T-helper 1 cell treated with Interleukin-12 subunit alpha and Interleukin-12 subunit beta and Interleukin-4 antibody, amounts not matched to agents 30 μg/mL and 1 μg/mL, for 36 hours (primary cell): ENCODE results near the gene MPV17L.
"Not testable (repeated sequence)": the region's sequence is repeated elsewhere in the genome, so short reads cannot be mapped to it uniquely, and the experiment has no call there.

Source experiments
- H3K27ac Mint-ChIP-seq: one replicate; pipeline ENCODE4 v1.8.0; 2021; ENCODE audit warnings: mild to moderate bottlenecking, mixed read lengths
- H3K27me3 Mint-ChIP-seq: one replicate; pipeline ENCODE4 v1.8.0; 2021; ENCODE audit warnings: low read depth, mixed read lengths
- H3K36me3 Mint-ChIP-seq: one replicate; pipeline ENCODE4 v1.8.0; 2021; ENCODE audit warnings: low read depth, mixed read lengths
- H3K4me1 Mint-ChIP-seq: one replicate; pipeline ENCODE4 v1.8.0; 2021; ENCODE audit warnings: low read depth, mixed read lengths
- H3K4me3 Mint-ChIP-seq: one replicate; pipeline ENCODE4 v1.8.0; 2021; ENCODE audit warnings: mild to moderate bottlenecking, moderate library complexity, mixed read lengths
- H3K9me3 Mint-ChIP-seq: one replicate; pipeline ENCODE4 v1.8.0; 2021; ENCODE audit warnings: mixed read lengths

MPV17L gene

DNA sequence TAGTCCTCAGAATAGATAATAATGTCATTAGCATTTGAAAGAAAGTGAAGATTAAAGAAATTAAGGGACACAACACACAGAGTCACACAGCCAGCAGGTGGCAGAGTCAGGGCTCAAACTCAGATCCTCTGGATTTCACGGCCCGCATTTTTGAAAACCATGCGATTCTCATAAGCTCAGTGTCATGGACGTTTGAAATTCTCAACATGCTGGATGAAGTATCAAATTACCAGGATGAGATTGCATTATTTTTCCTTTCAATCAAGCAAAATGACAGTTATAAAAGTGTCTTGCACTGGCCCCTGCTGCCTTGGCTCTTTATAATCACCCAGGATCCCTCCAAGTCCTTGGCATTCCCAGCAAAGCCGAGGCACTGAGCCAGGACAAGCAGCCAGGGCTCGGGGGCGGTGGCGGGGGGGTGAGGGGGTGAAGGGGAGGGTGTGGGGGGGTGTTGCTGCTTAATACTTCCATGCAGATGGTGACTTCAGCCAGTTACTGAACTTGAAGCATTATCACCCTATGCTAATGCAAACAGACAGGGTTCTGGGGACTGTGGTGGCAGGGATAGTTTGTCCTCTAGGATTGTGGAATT is 32.2 kb downstream of the MPV17L start:
- no peaks in the 10 kb centered on the region for H3K36me3 Mint-ChIP-seq

DNA sequence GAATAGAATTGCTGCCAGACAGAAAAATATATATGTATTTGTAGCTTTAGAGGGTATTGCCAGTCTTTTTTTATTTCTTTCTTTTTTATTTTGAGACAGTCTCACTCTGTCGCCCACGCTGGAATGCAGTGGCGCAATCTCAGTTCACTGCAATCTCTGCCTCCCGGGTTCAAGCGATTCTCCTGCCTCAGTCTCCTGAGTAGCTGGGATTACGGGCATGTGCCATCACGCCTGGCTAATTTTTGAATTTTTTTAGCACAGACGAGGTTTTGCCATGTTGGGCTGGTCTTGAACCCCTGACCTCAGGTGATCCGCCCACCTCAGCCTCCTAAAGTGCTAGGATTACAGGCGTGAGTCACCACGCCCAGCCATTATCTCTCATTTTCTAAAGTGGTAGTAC is 35.3 kb downstream of the MPV17L start:
- H3K27ac Mint-ChIP-seq, H3K4me3 Mint-ChIP-seq, H3K36me3 Mint-ChIP-seq, H3K9me3 Mint-ChIP-seq: not testable (repeated sequence)
- H3K27me3 Mint-ChIP-seq, result peaks cover 22% of the 10 kb centered on the region
- H3K4me1 Mint-ChIP-seq, result peaks cover 10% of the 10 kb centered on the region

More for the DNA sequence above, 32.2 kb downstream of the MPV17L start:
- H3K9me3 Mint-ChIP-seq, result no peaks in the 10 kb centered on the region
- H3K4me3 Mint-ChIP-seq, result no peak overlapping the region
- peaks cover 3% of the 10 kb centered on the region for H3K27me3 Mint-ChIP-seq
- peaks cover 2% of the 10 kb centered on the region for H3K4me1 Mint-ChIP-seq
- H3K27ac Mint-ChIP-seq, result no peak overlapping the region

DNA sequence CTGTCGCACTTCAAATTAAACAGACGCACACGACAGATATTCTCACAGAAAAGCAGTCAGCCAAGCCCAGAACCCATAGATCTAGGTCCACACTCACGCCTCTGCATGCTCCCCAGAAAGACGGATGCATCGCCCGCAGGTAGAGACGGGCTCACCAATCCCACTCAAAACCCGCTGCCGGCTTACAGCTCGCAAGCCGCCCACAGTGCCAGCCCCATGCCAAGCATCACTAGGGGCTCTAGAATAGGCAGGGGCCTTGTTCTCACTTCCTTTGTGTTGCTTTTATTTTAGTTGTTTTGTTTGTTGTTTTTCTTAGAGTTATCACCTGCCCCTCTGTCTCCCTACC is 38.5 kb downstream of the MPV17L start:
- peaks cover 23% of the 10 kb centered on the region for H3K27me3 Mint-ChIP-seq
- peak overlapping the region; percentile 83 for H3K4me3 Mint-ChIP-seq
- H3K9me3 Mint-ChIP-seq, result no peaks in the 10 kb centered on the region
- H3K27ac Mint-ChIP-seq, result no peak overlapping the region
- no peaks in the 10 kb centered on the region for H3K36me3 Mint-ChIP-seq
- peaks cover 9% of the 10 kb centered on the region for H3K4me1 Mint-ChIP-seq

DNA sequence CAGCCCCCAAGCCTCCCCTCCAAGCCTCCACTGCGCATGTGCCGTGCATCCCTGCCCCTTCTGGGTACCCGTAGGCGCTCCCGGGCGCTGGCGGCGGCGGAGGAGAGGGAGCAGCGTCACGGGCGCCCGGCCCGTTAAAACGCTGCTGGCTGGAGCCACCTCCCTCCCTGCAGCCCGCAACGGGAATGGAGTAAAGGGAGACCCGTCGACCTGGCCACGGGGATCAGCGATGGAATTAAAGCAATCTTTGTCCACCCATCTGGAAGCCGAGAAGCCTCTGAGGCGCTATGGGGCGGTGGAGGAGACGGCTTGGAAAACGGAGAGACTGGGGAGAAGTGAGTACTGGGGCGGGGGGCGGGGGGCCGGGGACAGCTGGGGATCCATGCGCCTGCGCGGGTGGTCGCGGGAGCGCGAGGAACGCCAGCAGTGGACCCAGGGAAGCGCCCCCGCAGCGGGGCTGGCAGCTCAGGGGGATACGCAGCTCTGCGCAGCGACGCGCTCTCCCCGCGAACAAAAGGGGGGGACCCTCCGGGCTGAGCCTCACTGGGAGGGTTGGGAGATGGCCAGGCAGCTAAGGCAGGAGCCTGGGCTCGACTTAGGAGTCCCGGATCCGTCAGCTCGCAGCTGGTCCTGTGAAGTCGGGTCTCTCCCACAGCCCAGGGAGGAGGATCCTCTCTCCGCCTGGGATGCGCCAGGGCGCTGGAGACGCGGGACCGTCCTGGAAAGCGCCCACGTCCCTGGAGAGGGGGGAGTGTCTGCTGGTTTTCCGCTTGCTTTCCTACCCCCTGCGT is 39.1 kb downstream of the MPV17L start, which contains the start of gene BMERB1:
TSS of gene BMERB1 (plus strand) at position 164 of the 791 bp plus-strand sequence. CDS start at position 230, 66 bp downstream.
- Mint-ChIP-seq H3K27ac (no peak within 1 kb of the TSS), H3K9me3 (no peaks in the 10 kb centered on the region), H3K4me3 (peak within 1 kb of the TSS; percentile 83), H3K36me3 (no peaks in the 10 kb centered on the region), H3K27me3 (peaks cover 23% of the 10 kb centered on the region), H3K4me1 (peaks cover 9% of the 10 kb centered on the region)

DNA sequence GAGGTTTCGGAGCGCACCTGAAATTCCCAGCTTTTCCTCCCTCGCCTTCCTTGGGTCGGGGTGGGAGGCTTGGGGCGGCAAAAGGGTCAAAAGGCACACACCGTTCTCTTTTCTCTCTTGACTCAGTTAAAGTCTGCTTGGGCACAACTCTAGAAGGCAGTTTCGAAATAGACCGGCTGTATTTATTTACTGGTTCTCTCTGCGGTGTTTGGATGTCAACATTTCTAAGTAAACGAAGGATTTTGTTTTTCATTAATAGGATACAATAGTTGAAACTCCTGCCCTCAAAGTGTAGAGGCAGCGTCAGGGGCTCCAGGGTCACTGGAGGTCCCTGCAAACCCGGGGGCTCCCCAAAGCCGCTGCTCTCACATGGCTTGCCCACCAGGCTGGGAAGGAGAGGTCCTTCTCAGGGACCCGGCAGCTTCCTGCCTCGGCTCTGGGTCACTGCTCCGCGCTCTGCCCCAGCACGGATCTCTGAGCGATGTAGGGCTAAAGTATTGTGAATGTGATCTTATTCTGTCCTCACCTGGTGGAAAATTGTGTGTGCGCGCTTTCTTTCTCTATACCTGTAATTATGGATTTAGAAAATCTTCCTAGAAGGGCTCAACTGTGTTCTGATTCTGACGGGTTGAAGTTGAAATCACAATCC is 39.8 kb downstream of the MPV17L start:
- H3K4me1 Mint-ChIP-seq, result peaks cover 9% of the 10 kb centered on the region
- peak overlapping the region; percentile 83 for H3K4me3 Mint-ChIP-seq
- H3K27me3 Mint-ChIP-seq, result peaks cover 23% of the 10 kb centered on the region
- H3K27ac Mint-ChIP-seq, result no peak overlapping the region
- H3K36me3 Mint-ChIP-seq, result no peaks in the 10 kb centered on the region
- H3K9me3 Mint-ChIP-seq, result no peaks in the 10 kb centered on the region

DNA sequence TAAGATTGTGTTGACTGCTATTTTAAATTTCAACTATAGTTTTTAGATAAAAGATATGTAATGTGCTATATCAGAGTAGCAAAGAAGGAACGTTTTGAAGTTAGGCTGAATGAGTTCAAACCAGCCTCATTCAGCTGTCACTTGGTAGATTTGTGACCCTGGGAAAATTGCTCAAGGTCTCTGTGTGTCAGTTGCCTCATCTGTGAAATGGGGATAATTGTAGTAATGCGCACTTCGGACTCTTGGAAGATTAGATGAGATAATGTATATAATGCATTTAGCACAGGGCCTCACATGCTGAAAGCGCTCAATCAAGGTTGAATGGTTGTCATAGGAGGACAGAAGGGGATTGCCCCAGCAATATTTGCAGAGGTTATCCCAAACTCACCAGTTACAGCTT is 43.5 kb downstream of the MPV17L start:
- no peaks in the 10 kb centered on the region for H3K9me3 Mint-ChIP-seq
- no peak overlapping the region for H3K27ac Mint-ChIP-seq
- H3K36me3 Mint-ChIP-seq, result no peaks in the 10 kb centered on the region
- no peak overlapping the region for H3K4me3 Mint-ChIP-seq
- peaks cover 9% of the 10 kb centered on the region for H3K4me1 Mint-ChIP-seq
- H3K27me3 Mint-ChIP-seq, result peaks cover 15% of the 10 kb centered on the region

DNA sequence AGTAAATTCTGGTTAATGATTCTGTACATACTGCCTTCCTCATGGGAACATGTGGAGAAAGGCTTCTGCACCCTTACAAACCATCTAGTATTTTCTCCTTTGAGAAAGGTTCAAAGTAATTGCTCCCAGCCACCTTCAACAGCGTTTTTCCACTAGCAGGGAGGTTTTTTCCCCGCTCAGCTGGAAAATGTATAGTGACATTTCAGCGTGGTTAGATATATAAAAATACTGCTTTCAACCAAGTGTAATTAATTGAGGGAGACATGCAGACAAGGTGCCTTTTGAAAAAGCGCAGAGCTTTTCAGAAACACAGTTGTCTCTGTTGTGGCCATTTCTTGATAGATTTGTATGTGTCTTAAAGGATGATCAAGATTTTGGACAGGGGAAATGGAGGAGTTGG is 44.0 kb downstream of the MPV17L start:
- Mint-ChIP-seq H3K4me1 (peaks cover 9% of the 10 kb centered on the region), H3K4me3 (no peak overlapping the region), H3K36me3 (no peaks in the 10 kb centered on the region), H3K27me3 (peaks cover 12% of the 10 kb centered on the region), H3K27ac (no peak overlapping the region), H3K9me3 (peaks cover 2% of the 10 kb centered on the region)

DNA sequence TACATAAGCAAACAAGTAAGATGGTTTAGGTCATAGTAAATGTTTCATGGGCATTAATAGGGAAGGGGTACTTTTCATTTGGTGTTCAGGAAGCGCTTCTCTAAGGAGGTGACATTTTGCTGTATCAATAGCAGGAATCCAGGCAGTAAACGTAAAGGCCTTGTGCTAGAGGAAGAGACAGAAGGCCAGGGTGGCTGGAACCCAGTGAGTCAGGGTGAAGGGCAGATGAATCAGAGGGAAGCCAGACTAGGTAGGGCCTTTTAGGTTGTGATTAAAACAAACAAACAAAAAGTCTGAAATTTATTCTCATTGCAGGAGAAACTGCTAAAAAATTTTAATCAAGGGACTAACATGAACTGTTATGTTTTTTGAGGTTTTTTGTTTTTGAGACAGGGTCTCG is 45.3 kb downstream of the MPV17L start:
- no peak overlapping the region for H3K27ac Mint-ChIP-seq
- peaks cover under 1% of the 10 kb centered on the region for H3K4me1 Mint-ChIP-seq
- H3K9me3 Mint-ChIP-seq, result peaks cover 13% of the 10 kb centered on the region

DNA sequence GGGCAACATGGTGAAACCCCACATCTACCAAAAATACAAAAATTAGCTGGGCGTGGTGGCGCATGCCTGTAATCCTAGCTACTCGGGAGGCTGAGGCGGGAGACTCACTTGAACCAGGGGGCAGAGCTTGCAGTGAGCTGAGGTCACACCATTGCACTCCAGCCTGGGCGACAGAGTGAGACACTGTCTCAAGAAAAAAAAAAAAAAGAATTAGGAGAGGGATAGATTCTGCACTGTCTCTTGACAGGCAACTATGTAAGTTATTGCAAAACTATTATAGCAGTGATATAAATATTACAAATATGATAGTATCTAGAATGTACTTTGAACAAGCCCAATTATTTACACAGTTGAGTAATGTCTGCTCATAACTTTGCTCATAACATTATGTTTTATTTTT is 46.6 kb downstream of the MPV17L start:
- H3K27me3 Mint-ChIP-seq, H3K36me3 Mint-ChIP-seq, H3K4me3 Mint-ChIP-seq, H3K4me1 Mint-ChIP-seq, H3K27ac Mint-ChIP-seq: not testable (repeated sequence)
- H3K9me3 Mint-ChIP-seq, result peaks cover 13% of the 10 kb centered on the region

More for the DNA sequence above, 45.3 kb downstream of the MPV17L start:
- Mint-ChIP-seq H3K27me3 (peaks cover 1% of the 10 kb centered on the region), H3K4me3 (no peak overlapping the region), H3K36me3 (peaks cover 3% of the 10 kb centered on the region)

DNA sequence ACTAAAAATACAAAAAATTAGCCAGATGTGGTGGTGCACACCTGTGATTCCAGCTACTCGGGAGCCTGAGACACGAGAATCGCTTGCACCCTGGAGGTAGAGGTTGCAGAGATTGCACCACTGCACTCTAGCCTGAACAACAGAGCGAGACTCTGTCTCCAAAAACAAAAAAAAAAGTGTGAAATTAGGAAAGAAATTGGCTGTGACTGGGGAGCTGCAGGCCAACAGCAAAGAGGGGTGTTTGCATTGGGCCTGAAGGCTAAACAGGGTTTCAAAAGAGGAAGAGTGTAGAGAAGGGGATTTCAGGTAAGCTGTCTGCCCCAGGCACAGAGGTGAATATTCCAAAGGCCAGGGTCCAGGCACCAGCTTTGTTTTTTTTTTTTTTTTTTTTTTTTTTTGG is 48.2 kb downstream of the MPV17L start:
- H3K27me3 Mint-ChIP-seq, result no peaks in the 10 kb centered on the region
- peaks cover 3% of the 10 kb centered on the region for H3K36me3 Mint-ChIP-seq
- no peak overlapping the region for H3K4me3 Mint-ChIP-seq
- H3K4me1 Mint-ChIP-seq, result no peaks in the 10 kb centered on the region
- H3K9me3 Mint-ChIP-seq, result peaks cover 13% of the 10 kb centered on the region
- no peak overlapping the region for H3K27ac Mint-ChIP-seq

DNA sequence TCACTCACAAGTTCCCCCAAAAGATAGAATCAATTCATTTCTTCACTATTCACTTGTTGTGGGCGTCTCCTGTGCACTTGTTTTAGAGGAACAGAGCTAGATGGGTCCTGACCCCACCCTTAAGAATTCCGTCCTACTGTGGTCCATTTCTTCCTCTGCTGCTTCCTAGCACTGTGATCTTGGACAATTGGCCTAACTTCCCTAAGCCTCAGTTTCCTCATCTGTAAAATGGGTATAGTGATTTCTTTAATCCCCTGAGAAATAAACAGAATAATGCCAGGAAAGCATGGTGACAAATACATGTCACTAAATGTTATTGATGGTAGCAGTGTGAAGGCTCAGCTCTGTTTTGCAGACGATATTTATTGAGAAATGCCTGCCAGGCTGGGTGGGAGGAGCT is 48.7 kb downstream of the MPV17L start:
- Mint-ChIP-seq H3K9me3 (peaks cover 13% of the 10 kb centered on the region), H3K4me1 (no peaks in the 10 kb centered on the region), H3K27me3 (no peaks in the 10 kb centered on the region), H3K27ac (no peak overlapping the region), H3K36me3 (peaks cover 3% of the 10 kb centered on the region), H3K4me3 (no peak overlapping the region)

DNA sequence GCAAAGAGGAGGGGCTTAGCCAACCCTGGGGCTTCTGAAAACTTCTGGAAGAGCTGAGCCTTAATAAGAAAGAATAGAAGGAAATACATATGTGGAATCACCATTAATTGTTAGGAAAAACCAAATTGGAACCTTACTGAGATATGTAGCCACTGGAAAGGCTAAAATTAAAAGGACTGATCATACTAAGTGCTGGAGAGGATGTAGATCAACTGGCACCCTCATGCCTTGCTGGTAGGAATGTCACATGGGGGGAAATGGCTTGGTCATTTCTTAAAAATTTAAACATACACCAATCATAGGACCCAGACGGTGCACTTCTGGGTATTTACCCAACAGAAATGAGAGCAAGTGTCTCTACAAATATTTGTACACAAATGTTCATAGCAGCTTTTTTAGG is 49.9 kb downstream of the MPV17L start:
- no peak overlapping the region for H3K4me3 Mint-ChIP-seq
- H3K36me3 Mint-ChIP-seq, result peaks cover 3% of the 10 kb centered on the region
- H3K4me1 Mint-ChIP-seq, result no peaks in the 10 kb centered on the region
- peaks cover 13% of the 10 kb centered on the region for H3K9me3 Mint-ChIP-seq
- H3K27ac Mint-ChIP-seq, result no peak overlapping the region
- H3K27me3 Mint-ChIP-seq, result no peaks in the 10 kb centered on the region

DNA sequence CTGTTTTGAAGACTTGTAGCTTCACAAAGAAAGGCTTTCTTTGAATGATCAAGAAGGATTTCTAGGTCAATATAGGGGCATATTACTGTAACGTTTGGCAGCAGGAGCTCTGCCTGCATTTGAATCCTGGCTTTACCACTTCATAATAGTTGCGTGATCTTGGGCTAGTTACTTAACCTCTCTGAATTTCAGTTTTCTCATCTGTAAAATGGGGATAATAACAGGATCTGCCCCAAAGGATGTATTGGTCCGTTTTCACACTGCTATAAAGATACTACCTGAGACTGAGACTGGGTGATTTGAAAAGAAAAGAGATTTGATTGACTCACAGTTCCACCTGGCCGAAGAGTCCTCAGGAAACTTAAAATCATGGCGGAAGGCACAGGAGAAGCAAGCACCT is 51.3 kb downstream of the MPV17L start:
- no peaks in the 10 kb centered on the region for H3K27me3 Mint-ChIP-seq
- H3K4me1 Mint-ChIP-seq, result no peaks in the 10 kb centered on the region
- peaks cover 13% of the 10 kb centered on the region for H3K9me3 Mint-ChIP-seq
- H3K27ac Mint-ChIP-seq, result no peak overlapping the region
- no peak overlapping the region for H3K4me3 Mint-ChIP-seq
- H3K36me3 Mint-ChIP-seq, result peaks cover 3% of the 10 kb centered on the region

DNA sequence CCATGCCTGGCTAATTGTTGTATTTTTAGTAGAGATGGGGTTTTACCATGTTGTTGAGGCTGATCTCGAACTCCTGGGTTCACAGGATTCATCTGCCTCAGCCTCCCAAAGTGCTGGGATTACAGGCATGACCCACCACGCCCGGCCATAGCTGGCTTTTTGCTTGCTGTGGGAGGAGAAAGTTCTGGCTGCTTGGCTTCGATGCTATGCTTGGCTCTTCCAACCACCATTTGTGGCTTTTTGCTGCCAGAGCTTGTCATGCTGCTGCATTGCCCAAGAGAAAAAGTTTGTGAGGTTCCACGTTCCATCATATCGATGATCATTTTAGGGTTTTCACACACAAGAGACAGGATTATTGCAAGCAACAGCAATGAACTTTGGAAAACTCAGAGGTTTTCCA is 55.1 kb downstream of the MPV17L start:
- H3K27ac Mint-ChIP-seq, result no peak overlapping the region
- peaks cover 3% of the 10 kb centered on the region for H3K9me3 Mint-ChIP-seq
- H3K36me3 Mint-ChIP-seq, result no peaks in the 10 kb centered on the region
- peaks cover 4% of the 10 kb centered on the region for H3K27me3 Mint-ChIP-seq
- H3K4me3 Mint-ChIP-seq, result no peak overlapping the region
- no peaks in the 10 kb centered on the region for H3K4me1 Mint-ChIP-seq
